GM12878 (cell line): ENCODE results near the gene ADAMTS16.

Experiments
- JUNB ChIP-seq: IDR thresholded peaks from 2 replicates; pipeline ENCODE4 v1.6.1; 2016; ENCODE audit warnings: antibody characterized with exemption, mild to moderate bottlenecking
- SUZ12 ChIP-seq: fragments of 200-600 bp; sonication (generic); IDR thresholded peaks from one replicate; pipeline ENCODE4 v1.6.1; 2018; ENCODE audit warnings: antibody characterized with exemption, mild to moderate bottlenecking; ENCODE audit not compliant: unreplicated experiment
- YY1 ChIP-seq: IDR thresholded peaks from 2 replicates; pipeline ENCODE4 v1.6.1; 2011; ENCODE audit warnings: low read depth, mild to moderate bottlenecking, low read length
- TF ChIP-seq, protein P1 (sequence below): IDR thresholded peaks from 2 replicates; pipeline ENCODE4 v1.6.1; 2011; ENCODE audit warnings: low read depth, low read length, improper control_type of control experiment, borderline replicate concordance
- TF ChIP-seq, protein P2 (sequence below), 3 experiments: IDR thresholded peaks in 2 of 3; conservative IDR thresholded peaks in 1 of 3; 2 replicates each; pipeline ENCODE4 v1.5.1; 2011; ENCODE audit warnings: low read depth in 3 of 3, low read length in 3 of 3, mild to moderate bottlenecking in 3 of 3, control low read depth in 2 of 3, moderate library complexity in 2 of 3, inconsistent platforms in 1 of 3, mixed read lengths in 1 of 3; ENCODE audit not compliant: control insufficient read depth in 2 of 3, insufficient read depth in 1 of 3; ENCODE audit errors: extremely low read depth in 1 of 3

DNA sequence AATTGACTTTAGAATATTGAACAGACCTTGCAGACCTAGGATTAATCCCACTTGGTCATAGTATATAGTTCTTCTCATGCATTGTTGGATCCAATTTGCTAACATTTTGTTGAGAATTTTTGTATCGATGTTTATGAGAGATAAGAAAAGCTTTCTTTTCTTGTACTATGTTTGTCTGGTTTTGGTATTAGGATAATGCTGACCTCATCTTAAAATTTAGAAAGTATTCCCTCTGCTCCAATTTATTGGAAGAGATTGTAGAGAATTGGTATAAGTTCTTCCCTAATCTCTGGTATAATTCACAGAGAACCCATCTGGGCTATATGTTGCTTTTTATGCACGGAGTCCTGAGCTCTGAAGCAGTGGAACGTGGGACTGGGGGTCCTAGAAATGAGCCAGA, 67.7 kb downstream of the ADAMTS16 start:
- TF ChIP-seq, protein P1, sequence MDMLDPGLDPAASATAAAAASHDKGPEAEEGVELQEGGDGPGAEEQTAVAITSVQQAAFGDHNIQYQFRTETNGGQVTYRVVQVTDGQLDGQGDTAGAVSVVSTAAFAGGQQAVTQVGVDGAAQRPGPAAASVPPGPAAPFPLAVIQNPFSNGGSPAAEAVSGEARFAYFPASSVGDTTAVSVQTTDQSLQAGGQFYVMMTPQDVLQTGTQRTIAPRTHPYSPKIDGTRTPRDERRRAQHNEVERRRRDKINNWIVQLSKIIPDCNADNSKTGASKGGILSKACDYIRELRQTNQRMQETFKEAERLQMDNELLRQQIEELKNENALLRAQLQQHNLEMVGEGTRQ, result no peak
- TF ChIP-seq, protein P2, sequence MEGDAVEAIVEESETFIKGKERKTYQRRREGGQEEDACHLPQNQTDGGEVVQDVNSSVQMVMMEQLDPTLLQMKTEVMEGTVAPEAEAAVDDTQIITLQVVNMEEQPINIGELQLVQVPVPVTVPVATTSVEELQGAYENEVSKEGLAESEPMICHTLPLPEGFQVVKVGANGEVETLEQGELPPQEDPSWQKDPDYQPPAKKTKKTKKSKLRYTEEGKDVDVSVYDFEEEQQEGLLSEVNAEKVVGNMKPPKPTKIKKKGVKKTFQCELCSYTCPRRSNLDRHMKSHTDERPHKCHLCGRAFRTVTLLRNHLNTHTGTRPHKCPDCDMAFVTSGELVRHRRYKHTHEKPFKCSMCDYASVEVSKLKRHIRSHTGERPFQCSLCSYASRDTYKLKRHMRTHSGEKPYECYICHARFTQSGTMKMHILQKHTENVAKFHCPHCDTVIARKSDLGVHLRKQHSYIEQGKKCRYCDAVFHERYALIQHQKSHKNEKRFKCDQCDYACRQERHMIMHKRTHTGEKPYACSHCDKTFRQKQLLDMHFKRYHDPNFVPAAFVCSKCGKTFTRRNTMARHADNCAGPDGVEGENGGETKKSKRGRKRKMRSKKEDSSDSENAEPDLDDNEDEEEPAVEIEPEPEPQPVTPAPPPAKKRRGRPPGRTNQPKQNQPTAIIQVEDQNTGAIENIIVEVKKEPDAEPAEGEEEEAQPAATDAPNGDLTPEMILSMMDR (IDR thresholded peaks at IDR 0.05 in 2 of 3, conservative IDR thresholded peaks at IDR 0.05 in 1 of 3; ENCODE audit: control insufficient read depth in 2 of 3, extremely low read depth in 1 of 3, insufficient read depth in 1 of 3, low read depth in 3 of 3, low read length in 3 of 3), result no peak
- TF ChIP-seq SUZ12 (no peak), JUNB (no peak), YY1 (no peak)
